Mammary epithelial cell (primary cell): ENCODE measurements around the gene LRRC27.

ENCODE experiments used
- EZH2 ChIP-seq: IDR thresholded peaks from 2 replicates; pipeline ENCODE4 v1.6.1; 2012; ENCODE audit warnings: low read length, inconsistent platforms, borderline replicate concordance
- TF ChIP-seq, protein P1 (sequence below), 2 donors: IDR thresholded peaks in 1 of 2; conservative IDR thresholded peaks in 1 of 2; 2 replicates each; pipeline ENCODE4 v1.5.1; 2011 to 2012; ENCODE audit warnings: inconsistent platforms in 2 of 2, low read length in 2 of 2, mild to moderate bottlenecking in 2 of 2, control low read depth in 1 of 2, low read depth in 1 of 2; ENCODE audit not compliant: insufficient read depth in 1 of 2; ENCODE audit errors: extremely low read depth in 1 of 2

DNA sequence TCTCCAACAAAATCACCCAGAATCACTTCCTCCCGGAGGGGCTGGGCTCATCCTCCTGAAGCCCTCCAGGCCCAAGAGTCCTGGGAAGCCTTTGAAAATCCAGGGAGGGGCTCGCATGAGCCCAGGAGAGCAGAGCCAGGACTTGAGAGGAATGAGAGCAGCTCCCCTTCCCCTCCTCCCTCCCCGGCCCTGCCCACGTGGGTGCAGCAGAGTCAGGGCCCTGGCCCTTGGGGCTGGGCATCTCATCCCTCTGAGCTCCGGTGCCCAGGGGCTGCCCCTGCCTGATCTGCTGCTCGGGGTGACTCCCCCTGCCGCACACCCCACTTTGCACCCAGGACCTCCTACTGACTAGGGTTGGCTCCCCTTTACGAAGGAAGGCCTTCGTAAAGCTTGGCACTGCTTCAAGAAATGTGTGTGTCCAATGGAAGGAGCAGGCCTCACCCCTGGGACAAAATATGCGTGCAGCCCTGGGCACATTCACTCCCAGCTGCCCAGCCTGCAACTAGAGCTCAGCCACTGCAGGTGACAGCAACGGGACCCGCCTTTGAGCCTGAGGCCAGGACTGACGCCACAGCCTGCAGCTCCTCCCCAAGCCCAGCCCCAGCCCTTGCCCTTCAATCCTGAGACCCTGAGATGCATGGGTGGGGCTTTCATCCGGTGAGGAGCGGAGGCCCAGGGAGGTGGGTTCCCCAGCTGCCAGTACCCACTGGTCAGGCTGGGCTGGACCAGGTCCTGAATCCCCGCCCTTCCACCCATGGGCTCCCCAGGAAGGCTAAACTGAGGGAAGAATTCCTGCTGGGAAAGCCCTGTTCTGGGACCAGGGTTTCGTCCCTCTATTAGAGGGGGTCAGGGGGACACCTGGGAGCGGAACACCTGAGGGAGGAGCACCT lies 86.8 kb downstream of the LRRC27 start:
- TF ChIP-seq, protein P1, sequence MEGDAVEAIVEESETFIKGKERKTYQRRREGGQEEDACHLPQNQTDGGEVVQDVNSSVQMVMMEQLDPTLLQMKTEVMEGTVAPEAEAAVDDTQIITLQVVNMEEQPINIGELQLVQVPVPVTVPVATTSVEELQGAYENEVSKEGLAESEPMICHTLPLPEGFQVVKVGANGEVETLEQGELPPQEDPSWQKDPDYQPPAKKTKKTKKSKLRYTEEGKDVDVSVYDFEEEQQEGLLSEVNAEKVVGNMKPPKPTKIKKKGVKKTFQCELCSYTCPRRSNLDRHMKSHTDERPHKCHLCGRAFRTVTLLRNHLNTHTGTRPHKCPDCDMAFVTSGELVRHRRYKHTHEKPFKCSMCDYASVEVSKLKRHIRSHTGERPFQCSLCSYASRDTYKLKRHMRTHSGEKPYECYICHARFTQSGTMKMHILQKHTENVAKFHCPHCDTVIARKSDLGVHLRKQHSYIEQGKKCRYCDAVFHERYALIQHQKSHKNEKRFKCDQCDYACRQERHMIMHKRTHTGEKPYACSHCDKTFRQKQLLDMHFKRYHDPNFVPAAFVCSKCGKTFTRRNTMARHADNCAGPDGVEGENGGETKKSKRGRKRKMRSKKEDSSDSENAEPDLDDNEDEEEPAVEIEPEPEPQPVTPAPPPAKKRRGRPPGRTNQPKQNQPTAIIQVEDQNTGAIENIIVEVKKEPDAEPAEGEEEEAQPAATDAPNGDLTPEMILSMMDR (conservative IDR thresholded peaks at IDR 0.05 in 1 of 2, IDR thresholded peaks at IDR 0.05 in 1 of 2; ENCODE audit: extremely low read depth in 1 of 2, insufficient read depth in 1 of 2, low read depth in 1 of 2, low read length in 2 of 2): no peak
- TF ChIP-seq EZH2: no peak
